Measurements from ENCODE around the gene PPP1R26.

PPP1R26 gene

GRCh38 chr9:135501261-135502167, 21.9 kb downstream of the PPP1R26 start:
- peak overlapping the region; percentile 98 for H3K9ac ChIP-seq (ENCODE audit: low read depth, low read length)
- no peak overlapping the region; the same call in 1 of the 2 replicates for H3K27ac ChIP-seq (ENCODE audit: low read depth, low read length)
- H3K36me3 ChIP-seq (ENCODE audit: insufficient read depth, low read length), result peaks cover 40% of the 10 kb centered on the region
- H3K9me3 ChIP-seq (ENCODE audit: insufficient read depth, low read depth, low read length), result no peaks in the 10 kb centered on the region
- peak overlapping the region; percentile 97 for H3K4me3 ChIP-seq (ENCODE audit: low read length)
- H3K4me1 ChIP-seq (ENCODE audit: insufficient read depth, low read length), result 0 out of 2 replicates have a peak, but pooled peaks cover 8% of the 10 kb centered on the region
- H3K27me3 ChIP-seq (ENCODE audit: insufficient read depth, low read length), result 0 out of 2 replicates have a peak, but pooled peaks cover 7% of the 10 kb centered on the region
- WGBS, result 45% methylated on average over 38 of the region's 38 CpGs

GRCh38 chr9:135502168-135502872, 22.7 kb downstream of the PPP1R26 start:
- H3K4me1 ChIP-seq (ENCODE audit: insufficient read depth, low read length), result 0 out of 2 replicates have a peak, but pooled peaks cover 8% of the 10 kb centered on the region
- H3K9ac ChIP-seq (ENCODE audit: low read depth, low read length), result no peak overlapping the region
- H3K27me3 ChIP-seq (ENCODE audit: insufficient read depth, low read length), result 0 out of 2 replicates have a peak, but pooled peaks cover 7% of the 10 kb centered on the region
- no peak overlapping the region for H3K27ac ChIP-seq (ENCODE audit: low read depth, low read length)
- 0 out of 2 replicates have a peak overlapping the region, but pooled peaks have one; percentile 10 for H3K4me3 ChIP-seq (ENCODE audit: low read length)
- WGBS, result 94% methylated on average over 15 of the region's 15 CpGs
- H3K9me3 ChIP-seq (ENCODE audit: insufficient read depth, low read depth, low read length), result no peaks in the 10 kb centered on the region
- peaks cover 40% of the 10 kb centered on the region for H3K36me3 ChIP-seq (ENCODE audit: insufficient read depth, low read length)

- Histone ChIP-seq H3K36me3 (ENCODE audit: insufficient read depth, low read length) (peaks cover 40% of the 10 kb centered on the region), H3K4me1 (ENCODE audit: insufficient read depth, low read length) (0 out of 2 replicates have a peak, but pooled peaks cover 8% of the 10 kb centered on the region), H3K4me3 (ENCODE audit: low read length) (no peak overlapping the region), H3K27ac (ENCODE audit: low read depth, low read length) (no peak overlapping the region), H3K9ac (ENCODE audit: low read depth, low read length) (no peak overlapping the region), H3K9me3 (ENCODE audit: insufficient read depth, low read depth, low read length) (no peaks in the 10 kb centered on the region), H3K27me3 (ENCODE audit: insufficient read depth, low read length) (0 out of 2 replicates have a peak, but pooled peaks cover 7% of the 10 kb centered on the region)
- WGBS, result 94% methylated on average over 16 of the region's 16 CpGs
Measured at GRCh38 chr9:135502873-135503321, 23.3 kb downstream of the PPP1R26 start.

GRCh38 chr9:135503371-135504261, 24.0 kb downstream of the PPP1R26 start:
- H3K9me3 ChIP-seq (ENCODE audit: insufficient read depth, low read depth, low read length), result no peaks in the 10 kb centered on the region
- no peak overlapping the region for H3K4me3 ChIP-seq (ENCODE audit: low read length)
- H3K9ac ChIP-seq (ENCODE audit: low read depth, low read length), result no peak overlapping the region
- H3K27ac ChIP-seq (ENCODE audit: low read depth, low read length), result no peak overlapping the region
- 0 out of 2 replicates have a peak, but pooled peaks cover 7% of the 10 kb centered on the region for H3K27me3 ChIP-seq (ENCODE audit: insufficient read depth, low read length)
- H3K36me3 ChIP-seq (ENCODE audit: insufficient read depth, low read length), result peaks cover 40% of the 10 kb centered on the region
- H3K4me1 ChIP-seq (ENCODE audit: insufficient read depth, low read length), result 0 out of 2 replicates have a peak, but pooled peaks cover 8% of the 10 kb centered on the region
- WGBS, result 96% methylated on average over 41 of the region's 41 CpGs

- no peak overlapping the region for H3K9ac ChIP-seq (ENCODE audit: low read depth, low read length)
- no peaks in the 10 kb centered on the region for H3K27me3 ChIP-seq (ENCODE audit: insufficient read depth, low read length)
- WGBS, result 85% methylated on average over 21 of the region's 21 CpGs
Measured at GRCh38 chr9:135504262-135505243, 25.0 kb downstream of the PPP1R26 start.

GRCh38 chr9:135505406-135506187, 26.0 kb downstream of the PPP1R26 start:
- peaks cover 40% of the 10 kb centered on the region for H3K36me3 ChIP-seq (ENCODE audit: insufficient read depth, low read length)
- H3K9me3 ChIP-seq (ENCODE audit: insufficient read depth, low read depth, low read length), result no peaks in the 10 kb centered on the region
- H3K27me3 ChIP-seq (ENCODE audit: insufficient read depth, low read length), result no peaks in the 10 kb centered on the region
- H3K9ac ChIP-seq (ENCODE audit: low read depth, low read length), result no peak overlapping the region
- no peak overlapping the region for H3K27ac ChIP-seq (ENCODE audit: low read depth, low read length)
- 0 out of 2 replicates have a peak, but pooled peaks cover 8% of the 10 kb centered on the region for H3K4me1 ChIP-seq (ENCODE audit: insufficient read depth, low read length)
- no peak overlapping the region for H3K4me3 ChIP-seq (ENCODE audit: low read length)
- WGBS, result 94% methylated on average over 24 of the region's 24 CpGs

More at GRCh38 chr9:135504262-135505243, 25.0 kb downstream of the PPP1R26 start:
- Histone ChIP-seq H3K4me3 (ENCODE audit: low read length) (no peak overlapping the region), H3K27ac (ENCODE audit: low read depth, low read length) (no peak overlapping the region), H3K4me1 (ENCODE audit: insufficient read depth, low read length) (0 out of 2 replicates have a peak, but pooled peaks cover 8% of the 10 kb centered on the region), H3K9me3 (ENCODE audit: insufficient read depth, low read depth, low read length) (no peaks in the 10 kb centered on the region), H3K36me3 (ENCODE audit: insufficient read depth, low read length) (peaks cover 40% of the 10 kb centered on the region)

- WGBS, result 76% methylated on average over 14 of the region's 14 CpGs
- H3K4me3 ChIP-seq (ENCODE audit: low read length), result no peak overlapping the region
- no peak overlapping the region for H3K9ac ChIP-seq (ENCODE audit: low read depth, low read length)
- no peaks in the 10 kb centered on the region for H3K27me3 ChIP-seq (ENCODE audit: insufficient read depth, low read length)
- no peak overlapping the region for H3K27ac ChIP-seq (ENCODE audit: low read depth, low read length)
- no peaks in the 10 kb centered on the region for H3K9me3 ChIP-seq (ENCODE audit: insufficient read depth, low read depth, low read length)
- 0 out of 2 replicates have a peak, but pooled peaks cover 6% of the 10 kb centered on the region for H3K4me1 ChIP-seq (ENCODE audit: insufficient read depth, low read length)
- peaks cover 40% of the 10 kb centered on the region for H3K36me3 ChIP-seq (ENCODE audit: insufficient read depth, low read length)
Measured at GRCh38 chr9:135506327-135507103, 26.9 kb downstream of the PPP1R26 start.

GRCh38 chr9:135507104-135508035, 27.8 kb downstream of the PPP1R26 start:
- no peak overlapping the region for H3K4me3 ChIP-seq (ENCODE audit: low read length)
- 92% methylated on average over 23 of the region's 23 CpGs for WGBS
- no peaks in the 10 kb centered on the region for H3K27me3 ChIP-seq (ENCODE audit: insufficient read depth, low read length)
- no peak overlapping the region for H3K27ac ChIP-seq (ENCODE audit: low read depth, low read length)
- no peak overlapping the region for H3K9ac ChIP-seq (ENCODE audit: low read depth, low read length)
- H3K4me1 ChIP-seq (ENCODE audit: insufficient read depth, low read length), result no peaks in the 10 kb centered on the region
- peaks cover 31% of the 10 kb centered on the region for H3K36me3 ChIP-seq (ENCODE audit: insufficient read depth, low read length)
- no peaks in the 10 kb centered on the region for H3K9me3 ChIP-seq (ENCODE audit: insufficient read depth, low read depth, low read length)

Measured in HUES64 (cell line).